Limb (tissue), 2 donors: ENCODE data around the gene CEP295NL.
"Not testable (repeated sequence)": the region's sequence is repeated elsewhere in the genome, so short reads cannot be mapped to it uniquely, and the experiment has no call there.

Experiments
- DNase-seq, 2 donors: peaks; one replicate each; pipeline ENCODE4 v3.0.0-alpha.2; 2016; ENCODE audit errors: extremely low spot score in 2 of 2

CEP295NL gene

GRCh38 chr17:78889531-78889930, 13.5 kb downstream of the CEP295NL start:
- DNase-seq = no peak

- no peak for DNase-seq
Observed at GRCh38 chr17:78888941-78889518, 14.0 kb downstream of the CEP295NL start.

GRCh38 chr17:78886954-78887353, 16.0 kb downstream of the CEP295NL start:
- DNase-seq = no peak

GRCh38 chr17:78885956-78886355, 17.0 kb downstream of the CEP295NL start:
- no peak for DNase-seq

DNA sequence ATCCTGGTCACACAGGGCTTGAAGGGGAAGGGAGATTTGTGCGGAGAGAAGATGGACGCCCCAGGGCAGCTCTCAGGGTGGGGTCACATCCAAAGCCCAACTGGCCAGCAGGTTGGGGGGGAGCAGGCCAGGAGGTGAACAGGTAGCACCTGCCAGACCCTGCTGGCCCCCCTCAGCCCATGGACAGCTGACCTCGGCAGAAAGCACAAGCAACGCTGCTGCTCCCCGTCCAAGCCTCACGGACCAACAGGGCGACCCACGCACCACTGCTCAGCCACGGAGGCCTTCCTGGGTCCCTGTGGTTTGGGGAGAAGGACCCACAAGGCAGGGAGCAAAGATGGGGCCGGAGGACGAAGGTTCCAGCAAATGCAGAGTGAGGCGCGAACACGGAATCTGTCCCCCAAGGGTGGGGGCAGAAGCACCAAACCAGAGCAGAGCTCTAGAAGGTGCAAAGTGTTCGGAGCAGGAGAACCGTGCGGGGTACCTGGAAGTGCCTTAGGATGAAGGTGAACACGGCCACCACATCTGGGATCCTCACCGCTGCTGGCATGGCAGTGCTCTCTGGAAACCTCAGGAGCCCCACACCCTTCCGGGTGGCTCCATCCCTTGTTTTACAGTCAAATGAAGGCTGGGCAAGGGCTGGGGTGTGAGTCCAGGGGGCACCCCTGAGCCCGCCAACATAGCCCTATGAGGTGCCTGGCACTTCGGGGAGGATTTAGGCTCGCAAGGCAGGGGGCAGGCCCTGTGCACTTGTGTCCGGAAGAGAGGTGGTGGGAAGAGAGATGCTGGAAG, 17.9 kb downstream of the CEP295NL start:
- DNase-seq = no peak

- no peak for DNase-seq
Observed at GRCh38 chr17:78884148-78884825, 18.7 kb downstream of the CEP295NL start.

DNA sequence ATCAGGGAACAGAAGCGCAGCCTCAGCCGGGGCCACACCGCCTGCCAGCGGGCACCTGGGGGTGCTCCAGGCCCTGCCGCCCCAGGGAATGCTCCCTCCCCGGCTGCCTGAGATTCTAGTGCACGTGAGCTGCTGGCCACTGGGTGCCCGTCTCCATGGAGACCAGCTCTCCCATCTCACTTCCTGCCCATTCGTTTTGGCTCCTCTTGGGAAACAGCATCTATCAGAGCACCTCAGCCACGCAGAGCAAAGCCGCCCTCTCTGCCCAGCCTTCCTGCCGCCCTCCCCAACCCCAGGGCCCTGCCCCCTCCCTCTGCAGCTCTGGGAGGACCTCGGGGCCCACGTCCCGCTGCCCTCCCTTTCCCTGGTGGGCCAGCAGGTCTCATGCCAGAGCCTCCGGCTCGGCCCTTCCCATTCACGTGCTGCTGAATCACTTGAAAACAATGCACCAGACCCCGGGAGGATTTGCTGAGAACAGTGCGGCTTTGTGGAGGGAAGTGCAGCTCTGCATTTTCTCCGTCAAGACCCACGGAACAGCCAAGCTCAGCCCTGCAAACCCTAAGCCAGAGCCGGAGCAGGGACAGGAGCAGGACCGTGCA, 19.4 kb downstream of the CEP295NL start:
- DNase-seq = peak; percentile 77 to 78

GRCh38 chr17:78883089-78883532, 19.9 kb downstream of the CEP295NL start:
- no peak for DNase-seq

- DNase-seq = no peak
Observed at GRCh38 chr17:78882540-78883088, 20.4 kb downstream of the CEP295NL start.

DNA sequence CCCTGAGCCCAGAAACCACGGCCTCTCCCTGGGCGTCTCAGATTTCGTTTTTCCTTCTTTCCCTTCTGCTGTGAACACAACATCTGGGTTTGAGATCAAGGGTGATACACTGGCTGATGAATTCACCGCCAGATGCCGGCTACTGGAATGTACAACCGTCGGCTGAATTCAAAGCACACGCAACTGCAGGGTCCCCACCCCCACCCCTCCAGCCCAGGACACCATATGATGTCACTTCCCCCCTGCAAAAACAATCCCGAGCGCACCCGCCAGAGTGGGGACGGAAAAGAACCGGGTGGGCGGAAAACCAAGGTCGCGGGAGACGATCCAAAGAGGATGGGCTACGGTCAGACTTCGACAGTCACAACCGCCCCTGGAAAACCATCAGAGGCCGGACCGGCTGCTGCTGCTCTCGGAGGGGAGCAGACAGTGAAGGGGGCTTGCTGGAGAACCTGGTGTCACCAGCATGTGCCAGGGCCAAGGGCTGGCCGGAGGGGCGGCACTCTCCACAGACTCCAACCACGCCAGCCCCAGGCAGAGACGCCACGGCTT, 23.3 kb downstream of the CEP295NL start:
- DNase-seq = peak; percentile 83 to 94

DNA sequence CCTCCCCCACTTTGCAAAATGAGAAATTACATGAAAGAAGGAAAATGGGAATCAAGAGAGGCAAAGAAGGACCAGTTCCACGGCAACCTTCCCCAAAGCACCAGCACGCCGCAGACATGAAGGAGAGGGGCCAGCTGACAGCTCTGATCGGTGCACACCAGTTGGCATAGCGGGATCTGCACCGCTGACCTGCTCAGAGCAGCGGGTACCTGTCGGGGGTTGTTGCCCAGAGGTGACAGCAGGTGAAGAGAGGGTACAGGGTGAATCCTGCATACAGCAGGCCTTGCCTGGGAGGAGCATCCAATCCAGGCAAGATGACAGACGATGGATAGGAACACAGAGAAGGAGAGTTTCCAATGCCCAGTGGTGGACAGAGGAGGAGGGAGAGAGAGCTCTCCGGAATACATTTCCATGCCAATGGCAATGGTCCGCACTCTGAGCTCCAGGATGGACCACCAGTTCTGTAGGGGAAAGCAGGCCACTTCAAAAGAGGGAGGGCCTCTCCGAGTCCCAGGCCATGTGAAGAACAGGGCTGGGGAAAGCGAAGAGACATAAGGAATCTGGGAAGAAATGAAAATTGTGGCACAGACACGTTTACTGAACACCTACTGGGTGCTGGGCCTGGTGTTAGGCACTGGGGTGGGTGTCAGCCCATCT, 24.0 kb downstream of the CEP295NL start:
- DNase-seq = no peak

GRCh38 chr17:78878261-78878660, 24.7 kb downstream of the CEP295NL start:
- no peak for DNase-seq

DNA sequence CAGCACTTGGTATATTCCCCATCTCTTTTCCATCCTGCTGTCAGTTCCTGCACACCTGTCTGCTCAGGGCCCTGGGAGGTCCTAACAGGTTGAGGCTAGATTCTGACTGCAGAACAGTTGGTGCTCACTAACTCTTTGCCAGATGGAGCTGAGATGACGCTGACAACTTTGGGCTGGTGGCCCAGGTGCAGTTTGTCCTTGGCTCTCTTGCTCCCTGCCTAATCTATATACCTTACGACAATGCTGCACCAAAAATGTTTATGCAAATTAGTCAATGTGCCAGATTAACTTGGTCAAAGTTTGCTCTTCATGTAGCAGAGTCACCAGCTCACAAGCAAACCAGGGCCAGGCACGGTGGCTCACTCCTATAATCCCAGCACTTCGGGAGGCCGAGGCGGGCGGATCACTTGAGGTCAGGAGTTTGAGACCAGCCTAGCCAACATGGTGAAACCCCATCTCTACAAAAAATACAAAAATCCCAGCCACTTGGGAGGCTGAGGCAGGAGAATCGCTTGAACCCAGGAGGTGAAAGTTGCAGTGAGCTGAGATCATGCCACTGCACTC, 26.0 kb downstream of the CEP295NL start:
- not testable (repeated sequence) for DNase-seq

DNA sequence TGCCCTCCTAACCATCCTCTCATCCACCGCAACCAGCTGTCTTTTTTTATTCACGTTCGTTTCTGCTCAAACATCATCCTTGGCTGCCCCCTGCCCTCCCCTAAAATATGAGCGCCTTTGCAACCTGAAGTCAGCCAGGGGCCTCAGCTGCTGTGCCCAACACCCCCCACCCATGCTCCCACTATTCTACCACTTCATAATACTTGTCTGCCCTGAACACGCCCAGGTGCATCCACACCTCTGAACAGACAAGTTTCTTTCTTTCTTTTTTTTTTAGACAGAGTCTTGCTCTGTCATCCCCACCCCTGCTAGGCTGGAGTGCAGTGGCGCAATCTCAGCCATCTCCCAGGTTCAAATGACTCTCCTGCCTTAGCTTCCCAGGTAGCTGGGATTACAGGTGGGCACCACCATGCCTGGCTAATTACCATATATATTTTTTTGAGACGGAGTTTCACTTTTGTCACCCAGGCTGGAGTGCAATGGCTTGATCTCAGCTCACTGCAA, 26.9 kb downstream of the CEP295NL start:
- no peak for DNase-seq

DNA sequence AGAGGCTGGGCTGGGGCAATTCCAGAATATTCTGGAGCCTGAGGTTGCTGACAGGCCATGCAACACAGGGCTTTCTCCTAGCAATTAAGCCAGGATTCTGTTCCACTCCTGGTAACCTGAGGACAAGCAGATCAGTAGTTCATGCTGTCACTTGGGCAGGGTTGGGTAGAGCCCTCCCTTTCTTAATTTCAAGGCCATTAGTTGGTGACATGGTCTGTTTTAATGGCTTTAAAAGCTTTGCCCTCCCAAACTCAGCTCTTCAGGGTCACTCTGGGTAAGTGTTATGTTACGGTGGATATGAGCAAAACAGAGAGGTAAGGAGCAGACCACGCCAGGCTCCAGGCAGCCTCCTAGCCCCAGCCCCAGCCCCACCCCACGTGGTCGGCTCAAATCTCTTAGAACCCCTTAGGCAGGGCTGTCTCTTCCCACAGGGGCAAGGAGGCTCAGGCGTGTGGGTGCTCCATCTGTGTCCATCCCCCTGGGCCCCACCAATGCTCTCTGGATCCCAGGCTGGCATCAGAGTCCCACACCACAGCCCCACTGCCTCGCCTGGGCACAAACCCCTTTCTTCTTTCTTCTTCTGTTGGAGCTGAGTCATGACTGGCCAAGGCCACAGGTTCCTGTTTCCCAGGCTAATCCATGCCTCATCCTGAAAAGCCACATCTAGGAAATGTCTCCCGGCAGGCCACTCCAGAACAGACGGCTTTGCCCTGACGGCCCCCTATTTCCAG, 27.5 kb downstream of the CEP295NL start:
- DNase-seq = no peak

GRCh38 chr17:78873519-78874340, 29.3 kb downstream of the CEP295NL start:
- peak; percentile 43 to 65 for DNase-seq

- DNase-seq = no peak
Observed at GRCh38 chr17:78872486-78872885, 30.5 kb downstream of the CEP295NL start.

GRCh38 chr17:78870621-78871020, 32.4 kb downstream of the CEP295NL start:
- DNase-seq = no peak

- DNase-seq = no peak
Observed at GRCh38 chr17:78868391-78868790, 34.6 kb downstream of the CEP295NL start.
